Retinal pigment epithelial cell (primary cell): Measurements from ENCODE around the gene ZSCAN2.

ENCODE experiments used
- DNase-seq: peaks from one replicate; pipeline ENCODE4 v3.0.0-alpha.2; 2010; ENCODE audit warnings: low read depth
- H3K4me3 ChIP-seq: 2 replicates; pipeline ENCODE4 v1.5.1; 2011; ENCODE audit warnings: mild to moderate bottlenecking, low read length, control low read depth, moderate library complexity
- TF ChIP-seq, protein P1 (sequence below): conservative IDR thresholded peaks from 2 replicates; pipeline ENCODE4 v1.5.1; 2011; ENCODE audit warnings: low read depth, low read length, control low read depth, inconsistent platforms

ZSCAN2 gene

DNA sequence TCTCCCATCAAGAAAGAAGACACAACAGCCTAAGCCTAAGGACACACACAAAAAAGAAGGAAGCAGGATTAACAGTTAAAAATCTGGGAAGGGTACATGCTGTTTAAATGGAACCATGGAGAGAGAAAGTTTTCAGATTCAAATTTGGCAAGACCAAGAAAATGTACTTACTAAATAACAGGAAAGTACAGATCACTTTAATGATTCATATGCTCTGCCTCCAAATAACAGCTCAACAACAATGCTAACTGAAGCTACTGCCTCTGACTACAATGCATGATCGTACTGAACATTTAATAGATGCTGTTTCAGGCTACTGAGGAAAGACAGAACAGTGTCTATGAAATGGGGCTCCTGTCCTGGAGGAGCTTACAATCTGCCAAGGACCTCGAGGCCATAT lies 65.6 kb downstream of the ZSCAN2 start:
- TF ChIP-seq, protein P1, sequence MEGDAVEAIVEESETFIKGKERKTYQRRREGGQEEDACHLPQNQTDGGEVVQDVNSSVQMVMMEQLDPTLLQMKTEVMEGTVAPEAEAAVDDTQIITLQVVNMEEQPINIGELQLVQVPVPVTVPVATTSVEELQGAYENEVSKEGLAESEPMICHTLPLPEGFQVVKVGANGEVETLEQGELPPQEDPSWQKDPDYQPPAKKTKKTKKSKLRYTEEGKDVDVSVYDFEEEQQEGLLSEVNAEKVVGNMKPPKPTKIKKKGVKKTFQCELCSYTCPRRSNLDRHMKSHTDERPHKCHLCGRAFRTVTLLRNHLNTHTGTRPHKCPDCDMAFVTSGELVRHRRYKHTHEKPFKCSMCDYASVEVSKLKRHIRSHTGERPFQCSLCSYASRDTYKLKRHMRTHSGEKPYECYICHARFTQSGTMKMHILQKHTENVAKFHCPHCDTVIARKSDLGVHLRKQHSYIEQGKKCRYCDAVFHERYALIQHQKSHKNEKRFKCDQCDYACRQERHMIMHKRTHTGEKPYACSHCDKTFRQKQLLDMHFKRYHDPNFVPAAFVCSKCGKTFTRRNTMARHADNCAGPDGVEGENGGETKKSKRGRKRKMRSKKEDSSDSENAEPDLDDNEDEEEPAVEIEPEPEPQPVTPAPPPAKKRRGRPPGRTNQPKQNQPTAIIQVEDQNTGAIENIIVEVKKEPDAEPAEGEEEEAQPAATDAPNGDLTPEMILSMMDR, result no peak
- no peak for DNase-seq
- H3K4me3 ChIP-seq, result no peak overlapping the region

DNA sequence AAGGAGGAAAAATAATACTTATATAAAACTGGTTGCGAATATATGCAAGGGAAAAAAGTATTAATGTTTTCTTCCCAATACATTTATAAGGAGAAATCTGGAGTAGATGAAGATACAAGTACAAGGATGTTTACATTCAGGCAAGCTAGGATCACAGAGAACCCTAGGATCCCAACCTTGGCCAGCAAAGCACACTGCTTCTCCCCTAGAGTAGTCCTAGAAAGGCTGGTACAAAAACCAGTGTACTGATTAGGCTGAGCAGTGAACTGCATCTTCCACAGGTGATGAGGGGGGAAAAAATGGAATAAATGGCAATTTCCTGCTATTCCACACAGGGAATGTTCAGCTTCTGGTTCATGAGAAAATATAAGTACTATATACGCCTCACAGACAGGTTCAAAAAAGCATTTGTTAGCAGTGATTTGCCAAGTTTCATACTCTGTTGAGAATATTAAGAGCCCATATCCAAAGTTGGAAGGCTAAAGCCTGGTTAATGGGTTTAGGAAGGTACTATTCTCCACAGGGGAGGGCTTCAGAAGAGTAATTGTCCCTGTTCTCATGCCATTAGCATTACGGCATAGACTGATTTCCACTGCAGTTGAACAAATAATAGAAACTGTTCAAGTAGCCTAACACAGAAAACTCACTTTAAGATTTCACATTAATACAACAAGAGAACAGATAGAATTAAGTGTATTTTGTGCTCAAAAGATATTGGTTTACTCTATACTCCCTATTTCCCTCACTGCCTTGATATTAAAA lies 67.6 kb downstream of the ZSCAN2 start:
- DNase-seq, result no peak
- TF ChIP-seq, protein P1, result no peak
- H3K4me3 ChIP-seq, result no peak overlapping the region

DNA sequence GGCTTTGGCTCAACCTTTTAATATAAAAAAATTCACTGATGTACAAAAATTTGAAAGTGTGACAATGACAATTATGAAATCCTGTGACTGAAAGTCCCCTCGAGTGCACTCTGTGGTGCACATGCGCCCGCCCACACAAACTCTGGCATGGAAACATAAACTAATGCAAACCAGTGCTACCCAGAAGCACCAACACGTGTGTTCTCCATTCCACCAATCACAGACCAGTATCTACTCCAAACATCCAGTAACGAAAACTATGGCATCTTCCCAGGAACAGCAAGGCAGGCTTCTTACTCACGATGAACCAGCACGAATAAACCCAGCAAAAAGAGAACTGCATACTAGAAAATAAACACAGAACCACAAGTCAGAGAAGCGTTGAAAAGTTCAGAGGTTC lies 68.9 kb downstream of the ZSCAN2 start:
- H3K4me3 ChIP-seq, result no peak overlapping the region
- no peak for DNase-seq
- TF ChIP-seq, protein P1, result no peak

DNA sequence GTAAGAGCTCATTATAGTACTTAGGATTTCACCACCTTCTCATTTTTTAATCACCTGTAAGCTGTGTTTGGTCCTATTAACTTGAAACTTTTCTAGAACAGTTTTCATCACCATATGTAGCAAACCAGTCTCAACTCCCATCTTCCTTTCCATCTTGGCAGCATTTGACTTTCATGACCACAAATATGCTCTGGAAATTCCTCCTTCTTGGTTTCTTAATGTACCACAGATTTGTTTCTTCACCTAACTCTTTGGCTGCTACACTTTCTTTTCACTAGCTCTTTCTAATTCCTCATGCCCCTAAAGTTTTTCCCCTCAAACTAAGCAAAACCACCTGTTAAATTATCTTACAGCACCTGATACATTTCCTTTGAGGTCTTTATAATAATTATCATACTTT lies 70.4 kb downstream of the ZSCAN2 start:
- TF ChIP-seq, protein P1, result no peak
- no peak overlapping the region for H3K4me3 ChIP-seq
- DNase-seq, result no peak
